NCI-H524 (cell line): ENCODE data around the gene RASA3.
A peak's percentile ranks its signal among the peaks of the same experiment; 100 is the strongest.
"Not testable (repeated sequence)": the region's sequence is repeated elsewhere in the genome, so short reads cannot be mapped to it uniquely, and the experiment has no call there.

Experiments
- DNase-seq, 2 experiments: peaks; one replicate each; lab custom pipeline; 2025; lab: John Stamatoyannopoulos, UW

RASA3 gene, protein sequence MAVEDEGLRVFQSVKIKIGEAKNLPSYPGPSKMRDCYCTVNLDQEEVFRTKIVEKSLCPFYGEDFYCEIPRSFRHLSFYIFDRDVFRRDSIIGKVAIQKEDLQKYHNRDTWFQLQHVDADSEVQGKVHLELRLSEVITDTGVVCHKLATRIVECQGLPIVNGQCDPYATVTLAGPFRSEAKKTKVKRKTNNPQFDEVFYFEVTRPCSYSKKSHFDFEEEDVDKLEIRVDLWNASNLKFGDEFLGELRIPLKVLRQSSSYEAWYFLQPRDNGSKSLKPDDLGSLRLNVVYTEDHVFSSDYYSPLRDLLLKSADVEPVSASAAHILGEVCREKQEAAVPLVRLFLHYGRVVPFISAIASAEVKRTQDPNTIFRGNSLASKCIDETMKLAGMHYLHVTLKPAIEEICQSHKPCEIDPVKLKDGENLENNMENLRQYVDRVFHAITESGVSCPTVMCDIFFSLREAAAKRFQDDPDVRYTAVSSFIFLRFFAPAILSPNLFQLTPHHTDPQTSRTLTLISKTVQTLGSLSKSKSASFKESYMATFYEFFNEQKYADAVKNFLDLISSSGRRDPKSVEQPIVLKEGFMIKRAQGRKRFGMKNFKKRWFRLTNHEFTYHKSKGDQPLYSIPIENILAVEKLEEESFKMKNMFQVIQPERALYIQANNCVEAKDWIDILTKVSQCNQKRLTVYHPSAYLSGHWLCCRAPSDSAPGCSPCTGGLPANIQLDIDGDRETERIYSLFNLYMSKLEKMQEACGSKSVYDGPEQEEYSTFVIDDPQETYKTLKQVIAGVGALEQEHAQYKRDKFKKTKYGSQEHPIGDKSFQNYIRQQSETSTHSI

DNA sequence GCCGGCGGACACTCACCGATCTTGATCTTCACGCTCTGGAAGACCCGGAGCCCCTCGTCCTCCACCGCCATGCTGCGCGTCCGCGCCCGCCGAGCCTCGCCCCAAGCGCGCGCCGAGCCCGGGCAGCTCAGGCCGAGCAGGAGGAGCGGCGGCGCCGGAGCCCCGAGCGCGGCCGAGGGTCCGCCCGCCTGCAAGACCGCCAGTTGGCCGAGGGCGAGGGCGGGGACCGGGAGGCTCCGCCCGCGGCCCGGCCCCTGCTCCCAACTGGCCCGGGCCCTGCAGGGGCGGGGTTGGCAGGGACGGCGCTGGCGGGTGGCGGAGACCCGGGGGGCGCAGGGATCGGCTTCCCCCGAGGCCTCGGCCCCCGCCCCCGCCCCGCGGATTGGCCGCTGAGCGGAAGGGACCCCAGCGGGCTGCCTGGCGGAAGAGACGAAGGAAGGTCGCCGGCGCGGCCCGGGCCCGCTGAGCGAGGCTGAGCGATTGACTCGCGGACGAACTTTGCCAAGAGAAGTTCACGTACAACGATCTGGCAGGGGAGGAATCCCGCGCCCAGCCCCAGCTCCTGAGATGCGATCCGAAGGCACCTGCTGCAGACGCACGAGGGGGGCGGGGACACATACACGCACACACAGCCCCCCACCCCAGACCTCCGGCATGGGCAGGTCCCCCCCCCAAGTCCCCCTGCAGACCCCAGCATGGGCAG, at the start of gene RASA3:
RASA3 (minus strand) TSS at position 205 of the 703 bp plus-strand sequence; CDS start at position 71, 134 bp downstream.
- peak; percentile 38 to 76 for DNase-seq

DNA sequence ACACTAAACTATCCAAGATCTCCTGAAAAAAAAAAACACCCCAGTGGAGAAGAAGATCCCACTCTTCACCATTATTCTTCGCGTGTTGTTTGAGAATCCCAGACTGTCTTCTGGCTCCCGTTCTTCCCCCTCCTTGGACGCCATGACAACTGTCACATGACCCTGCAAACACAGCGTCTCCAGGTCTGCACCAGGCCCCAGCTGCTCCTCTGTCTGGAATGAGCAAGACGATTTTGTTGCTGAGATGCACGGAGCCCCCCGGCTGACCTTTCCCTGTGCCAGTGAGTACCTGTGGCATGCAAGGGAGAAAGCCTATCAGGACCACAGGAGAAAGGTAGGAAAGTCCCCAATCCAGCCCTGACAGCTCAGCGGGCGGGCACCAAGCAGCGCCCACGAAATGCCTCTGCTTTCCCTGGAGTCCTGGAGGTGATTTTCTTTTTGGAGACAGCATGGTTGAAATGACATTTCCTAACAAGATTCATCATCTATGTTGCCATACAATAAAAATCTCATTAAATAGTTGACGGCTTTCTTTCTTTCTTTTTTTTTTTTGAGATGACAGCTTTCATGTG, 46.8 kb upstream of the RASA3 start, which contains the start of gene CFAP97D2:
CFAP97D2 (plus strand) TSS at position 171 of the 572 bp plus-strand sequence; CDS start at position 245, 74 bp downstream.
- DNase-seq, result peak; percentile 10 to 18

DNA sequence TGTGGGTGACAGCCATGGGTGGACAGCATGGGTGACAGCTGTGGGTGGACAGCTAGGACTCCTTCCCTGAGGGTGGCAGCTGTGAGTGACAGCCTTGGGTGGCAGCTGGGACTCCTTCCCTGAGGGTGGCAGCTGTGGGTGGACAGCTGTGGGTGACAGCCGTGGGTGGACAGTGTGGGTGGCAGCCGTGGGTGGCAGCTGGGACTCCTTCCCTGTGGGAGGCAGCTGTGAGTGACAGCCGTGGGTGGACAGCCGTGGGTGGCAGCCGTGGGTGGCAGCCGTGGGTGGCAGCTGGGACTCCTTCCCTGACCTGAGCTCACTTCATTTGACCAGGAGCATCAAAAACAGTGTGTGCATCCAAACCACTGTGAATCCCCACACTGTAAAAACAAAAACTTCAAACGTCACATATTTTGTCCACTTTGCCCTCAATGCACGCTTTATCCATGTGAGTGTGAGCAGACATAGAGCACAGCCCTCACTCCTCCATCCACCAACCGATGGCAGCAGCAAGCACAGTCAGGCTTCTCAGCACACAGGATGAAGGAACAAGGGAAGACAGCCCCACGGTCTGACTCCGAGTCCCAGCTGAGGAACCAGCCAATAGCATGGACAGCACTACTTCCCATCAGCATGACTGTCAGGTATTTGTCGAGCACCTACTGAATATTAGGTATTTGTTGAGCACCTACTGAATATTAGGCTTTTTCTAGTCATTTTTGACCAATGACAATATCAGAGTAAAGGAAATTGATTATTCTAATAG, 45.0 kb upstream of the RASA3 start:
- DNase-seq, result no peak

DNA sequence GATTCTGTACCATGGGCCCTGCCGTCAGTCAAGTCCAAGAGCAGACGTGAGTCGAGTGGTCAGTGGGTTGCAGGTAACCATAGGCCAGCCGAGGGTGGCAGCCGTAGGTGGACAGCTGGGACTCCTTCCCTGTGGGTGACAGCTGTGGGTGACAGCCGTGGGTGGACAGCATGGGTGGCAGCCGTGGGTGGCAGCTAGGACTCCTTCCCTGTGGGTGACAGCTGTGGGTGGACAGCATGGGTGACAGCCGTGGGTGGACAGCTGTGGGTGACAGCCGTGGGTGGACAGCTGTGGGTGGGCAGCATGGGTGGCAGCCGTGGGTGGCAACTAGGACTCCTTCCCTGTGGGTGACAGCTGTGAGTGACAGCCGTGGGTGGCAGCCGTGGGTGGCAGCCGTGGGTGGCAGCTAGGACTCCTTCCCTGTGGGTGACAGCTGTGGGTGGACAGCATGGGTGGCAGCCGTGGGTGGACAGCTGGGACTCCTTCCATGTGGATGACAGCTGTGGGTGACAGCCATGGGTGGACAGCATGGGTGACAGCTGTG, 44.0 kb upstream of the RASA3 start:
- DNase-seq, result not testable (repeated sequence)

DNA sequence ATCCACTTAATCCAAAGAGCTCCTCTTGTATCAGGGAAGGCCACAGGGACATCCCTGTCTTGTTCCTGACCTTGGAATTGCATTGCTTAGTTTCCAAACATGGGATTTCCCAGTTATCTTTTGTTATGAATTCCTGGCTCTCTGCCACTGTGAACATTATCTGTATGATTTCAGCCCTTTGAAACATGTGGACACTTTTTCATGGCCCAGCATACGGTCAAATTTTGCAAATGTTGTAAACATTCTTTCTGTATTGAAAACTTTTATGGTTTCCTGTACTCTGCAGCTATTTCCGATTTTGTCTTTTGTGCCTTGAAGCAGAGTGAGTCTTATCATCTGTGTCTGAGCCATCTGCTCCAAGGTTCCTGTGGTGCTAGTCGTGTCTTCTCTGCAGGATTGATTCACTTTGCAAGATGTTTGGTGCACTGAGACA, 42.1 kb upstream of the RASA3 start:
- DNase-seq, result no peak

DNA sequence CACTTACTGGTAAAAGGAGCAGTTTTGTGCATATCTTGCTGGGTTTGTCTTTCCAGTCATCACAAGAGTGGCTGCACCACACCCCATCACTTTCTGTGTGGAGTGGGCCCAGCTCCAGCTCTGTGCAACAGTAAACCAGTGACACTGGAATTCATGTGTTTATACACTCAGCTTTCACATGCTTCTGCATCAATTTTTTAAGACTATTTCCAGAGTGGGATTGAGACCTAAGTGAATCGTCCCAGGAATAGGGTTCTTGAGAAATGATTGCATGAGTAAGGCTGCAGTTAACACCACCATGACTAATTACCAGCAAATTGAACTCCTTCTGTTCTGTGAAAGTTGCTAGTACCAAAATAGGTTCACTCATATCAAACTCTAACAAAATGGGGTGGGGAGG, 41.3 kb upstream of the RASA3 start:
- DNase-seq, result no peak

DNA sequence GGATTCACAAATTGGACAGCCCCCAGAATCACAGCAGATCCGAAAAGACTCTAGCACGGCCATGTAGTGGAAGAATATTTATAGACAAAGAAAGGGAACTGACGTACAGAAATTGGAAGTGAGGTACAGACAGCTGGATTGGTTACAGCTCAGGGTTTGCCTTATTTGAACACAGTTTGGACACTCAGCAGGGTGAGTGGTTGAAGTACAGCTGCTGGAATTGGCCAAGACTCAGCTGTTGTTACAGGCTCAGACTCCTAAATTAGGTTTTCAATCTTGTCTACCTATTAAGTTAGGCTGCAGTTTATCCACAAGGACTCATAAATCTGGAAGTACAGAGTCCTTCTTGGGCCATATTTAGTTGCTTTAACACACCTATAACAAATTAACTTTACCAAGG, 40.8 kb upstream of the RASA3 start:
- DNase-seq, result no peak

DNA sequence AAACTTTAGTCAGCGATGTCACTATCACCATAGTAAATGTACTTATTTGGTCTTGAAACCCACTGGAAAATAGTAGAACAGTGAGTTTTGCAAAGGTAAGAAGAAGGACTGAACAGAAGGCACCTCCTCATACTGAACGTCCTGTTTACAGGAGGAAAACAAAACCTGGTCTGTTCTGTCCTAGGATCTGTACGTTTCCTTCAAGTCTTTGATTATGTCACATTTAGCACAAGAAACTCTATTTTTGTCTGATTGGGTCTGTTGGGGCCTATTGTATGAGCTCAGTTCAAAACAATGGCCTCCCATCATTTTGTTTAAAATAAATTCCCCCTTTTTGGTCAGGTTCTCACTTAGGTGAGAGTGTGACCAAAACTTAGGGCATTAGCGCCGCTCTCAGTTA, 35.5 kb upstream of the RASA3 start:
- no peak for DNase-seq

DNA sequence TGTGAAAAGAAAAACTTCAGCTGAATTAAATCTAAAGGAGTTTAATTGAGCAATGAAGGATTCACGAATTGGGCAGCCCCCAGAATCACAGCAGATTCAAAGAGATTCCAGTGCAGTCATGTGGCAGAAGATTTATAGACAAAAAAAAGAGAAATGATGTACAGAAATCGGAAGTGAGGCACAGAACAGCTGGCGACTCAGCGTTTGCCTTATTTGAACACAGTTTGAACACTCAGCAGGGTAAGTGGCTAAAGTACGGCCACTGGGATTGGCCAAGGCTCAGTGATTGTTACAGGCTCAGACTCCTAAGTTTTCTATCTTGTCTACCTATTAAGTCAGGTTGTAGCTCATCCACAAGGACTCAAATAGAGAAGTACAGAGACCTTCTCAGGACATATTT, 35.0 kb upstream of the RASA3 start:
- DNase-seq, result no peak

DNA sequence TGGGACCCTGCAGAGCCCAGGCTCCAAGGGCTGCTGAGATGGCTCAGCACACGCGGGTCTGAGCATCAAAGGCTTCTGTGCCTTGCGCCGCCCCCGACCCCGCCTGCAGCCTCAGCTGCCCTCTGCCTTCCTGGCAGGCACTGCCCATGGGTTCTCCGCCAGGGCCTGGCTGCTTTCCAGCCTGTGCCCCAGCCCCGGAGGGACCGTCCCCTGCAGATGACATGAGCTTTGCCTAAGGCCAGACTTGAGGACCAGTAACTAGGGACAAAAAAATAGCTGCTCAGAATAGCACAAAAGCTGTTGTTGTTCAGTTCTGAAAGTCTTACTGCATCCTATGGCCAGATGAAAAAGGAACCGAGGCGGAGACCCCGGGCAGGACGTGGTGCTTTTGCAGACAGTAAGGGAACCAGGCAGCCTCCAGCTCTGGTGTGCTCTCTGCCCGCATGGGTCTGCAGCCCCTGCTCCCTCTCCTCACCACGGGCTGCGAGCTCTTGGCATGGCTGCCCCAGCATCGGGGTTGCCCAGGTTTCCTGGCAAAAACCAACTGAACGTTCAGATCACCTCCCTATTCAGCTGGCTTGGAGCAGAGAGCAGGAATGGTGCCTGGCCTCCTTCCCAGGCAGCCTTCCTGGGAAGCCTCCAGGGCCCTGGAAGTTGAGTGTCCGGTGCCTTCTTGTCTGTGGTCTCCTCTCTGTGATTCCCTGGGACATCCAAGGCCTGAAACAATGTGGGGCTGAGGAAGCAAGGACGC, 34.1 kb upstream of the RASA3 start:
- no peak for DNase-seq

DNA sequence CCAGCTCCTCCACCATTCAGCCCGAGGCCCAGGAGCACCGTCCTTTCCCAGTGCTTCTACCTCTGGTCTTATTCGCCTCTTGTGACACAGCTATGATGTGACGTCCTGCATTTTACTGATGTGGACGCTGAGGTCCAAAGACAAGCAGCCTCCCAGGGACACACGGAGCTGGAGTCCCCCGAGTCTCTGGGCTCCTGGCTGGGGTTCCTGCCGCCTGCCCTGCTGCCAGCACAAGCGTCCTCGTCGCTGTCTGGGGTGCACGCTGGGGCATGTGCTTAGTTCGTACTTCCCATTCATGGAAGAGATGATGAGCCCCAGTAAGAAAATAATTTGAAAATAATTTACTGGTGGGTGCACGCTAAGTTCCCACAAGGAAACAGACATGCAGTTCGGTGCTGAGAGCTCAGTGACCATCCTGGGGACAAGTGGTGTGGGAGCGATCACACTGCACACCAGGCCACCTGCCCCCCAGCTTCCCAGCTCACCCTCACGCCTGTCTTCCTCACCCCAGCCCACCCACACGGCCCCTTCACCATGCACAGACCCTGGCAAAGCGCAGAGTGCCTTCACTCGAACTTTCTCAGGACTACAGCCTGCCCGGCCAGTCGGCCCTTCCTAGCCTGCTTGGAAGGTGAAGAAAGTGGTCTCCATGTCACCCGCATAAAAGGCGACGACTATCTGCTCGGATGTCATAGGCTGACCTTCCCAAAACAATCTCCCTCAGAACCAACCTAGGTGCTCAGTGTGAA, 32.4 kb upstream of the RASA3 start:
- no peak for DNase-seq

DNA sequence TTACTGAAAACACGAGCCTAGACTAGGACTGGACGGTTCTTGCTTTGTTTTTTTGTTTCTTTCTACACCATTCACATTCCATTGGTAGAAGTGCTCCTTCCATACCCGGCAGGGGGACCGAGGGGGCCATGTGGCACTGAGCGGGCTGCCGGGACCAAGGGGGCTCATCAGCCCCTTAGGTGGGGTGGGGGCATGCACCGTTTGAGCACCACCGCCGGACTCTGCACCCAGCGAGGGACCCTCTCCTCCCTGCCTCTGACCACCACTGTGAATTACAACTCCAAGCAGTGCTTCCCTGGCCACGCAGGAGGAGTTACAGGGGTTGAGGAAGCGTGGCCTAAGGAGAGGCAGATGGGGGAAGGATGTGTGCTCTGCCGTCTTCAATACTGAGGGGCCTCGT, 31.6 kb upstream of the RASA3 start:
- no peak for DNase-seq

DNA sequence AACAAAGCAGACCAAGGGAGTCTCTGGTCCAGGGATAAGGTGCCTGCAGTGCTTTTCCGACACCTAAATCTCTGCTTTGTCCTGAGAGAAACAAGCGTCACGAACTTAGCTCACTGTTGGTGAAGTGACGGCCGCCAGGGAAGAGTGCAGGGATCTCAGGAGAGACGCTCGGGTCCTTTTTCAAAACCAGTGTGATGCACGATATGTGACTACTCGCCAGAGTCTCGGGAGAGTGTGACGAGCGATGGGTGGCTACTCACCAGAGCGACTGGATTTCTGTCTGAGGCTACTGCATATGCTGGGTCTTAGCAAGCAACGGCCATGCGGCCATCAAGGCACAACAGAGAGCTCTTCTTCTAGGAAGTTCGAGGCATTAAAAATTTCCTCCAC, 30.1 kb upstream of the RASA3 start:
- DNase-seq, result no peak

DNA sequence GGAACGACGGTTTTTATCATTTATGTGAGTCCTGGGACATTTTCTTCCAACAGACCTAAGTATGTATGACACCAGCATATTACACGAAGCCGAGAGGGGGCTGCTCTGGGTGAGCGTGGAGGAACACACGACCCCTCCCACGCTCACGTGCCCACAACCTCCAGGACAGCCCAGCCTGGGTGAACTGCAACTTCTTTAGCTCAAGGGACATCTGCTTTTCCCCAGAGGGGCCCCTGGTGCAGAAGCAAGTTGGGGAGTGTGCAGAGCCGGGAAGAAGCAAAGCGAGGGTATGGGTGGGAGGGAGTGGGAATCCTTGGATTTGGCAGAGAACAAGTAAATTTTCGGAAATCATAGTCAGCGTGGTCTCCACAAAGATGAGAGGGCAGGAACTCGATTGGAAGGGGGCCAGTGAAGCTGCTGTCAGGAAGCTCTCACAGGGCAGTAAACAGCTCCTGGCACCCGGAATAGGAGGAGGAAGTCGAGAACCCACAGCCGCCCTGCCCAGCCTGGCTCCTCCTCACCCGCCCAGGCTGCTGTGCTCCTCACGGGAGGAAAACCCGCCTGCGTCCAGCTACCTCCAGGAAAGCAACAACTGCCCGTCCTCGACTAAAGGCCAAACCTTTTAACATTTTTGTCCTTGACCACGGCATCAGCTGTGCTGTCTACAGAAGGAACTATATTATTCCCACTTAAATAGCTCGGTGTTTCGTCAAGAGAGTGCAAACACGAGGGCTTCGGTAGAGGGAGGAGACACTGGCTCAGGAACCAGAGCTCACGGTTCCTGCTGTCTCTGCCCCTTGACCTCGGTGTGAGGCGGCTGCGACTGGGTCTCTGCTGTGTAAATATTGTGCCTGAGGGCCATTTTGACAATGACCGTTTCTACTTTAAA, 29.5 kb upstream of the RASA3 start:
- no peak for DNase-seq

DNA sequence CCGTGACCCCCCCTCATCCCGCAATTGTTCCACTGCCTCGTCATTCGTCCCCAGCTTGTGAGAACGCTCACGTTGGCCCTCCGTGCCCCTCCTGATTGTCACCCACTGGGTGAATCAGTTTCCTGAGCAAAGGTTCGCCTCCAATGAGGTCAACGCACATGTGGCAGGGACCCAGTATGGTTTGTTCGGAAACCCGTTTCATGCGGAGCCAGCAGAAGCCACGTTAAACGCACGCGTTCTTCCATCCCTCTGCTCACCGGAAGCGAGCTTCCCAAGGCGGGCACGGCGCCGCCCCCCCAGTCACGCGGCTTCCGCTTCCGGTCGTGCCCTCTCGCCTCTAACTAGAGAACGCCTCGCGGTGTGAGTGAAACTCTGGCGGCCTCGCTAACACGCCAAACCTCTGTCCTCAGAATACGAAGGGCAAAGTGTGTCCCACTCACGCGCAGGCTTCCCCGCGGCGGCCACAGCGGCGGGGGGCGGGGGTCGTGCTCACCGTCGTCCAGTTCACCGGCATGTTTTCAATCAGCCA, 28.7 kb upstream of the RASA3 start:
- DNase-seq, result no peak

DNA sequence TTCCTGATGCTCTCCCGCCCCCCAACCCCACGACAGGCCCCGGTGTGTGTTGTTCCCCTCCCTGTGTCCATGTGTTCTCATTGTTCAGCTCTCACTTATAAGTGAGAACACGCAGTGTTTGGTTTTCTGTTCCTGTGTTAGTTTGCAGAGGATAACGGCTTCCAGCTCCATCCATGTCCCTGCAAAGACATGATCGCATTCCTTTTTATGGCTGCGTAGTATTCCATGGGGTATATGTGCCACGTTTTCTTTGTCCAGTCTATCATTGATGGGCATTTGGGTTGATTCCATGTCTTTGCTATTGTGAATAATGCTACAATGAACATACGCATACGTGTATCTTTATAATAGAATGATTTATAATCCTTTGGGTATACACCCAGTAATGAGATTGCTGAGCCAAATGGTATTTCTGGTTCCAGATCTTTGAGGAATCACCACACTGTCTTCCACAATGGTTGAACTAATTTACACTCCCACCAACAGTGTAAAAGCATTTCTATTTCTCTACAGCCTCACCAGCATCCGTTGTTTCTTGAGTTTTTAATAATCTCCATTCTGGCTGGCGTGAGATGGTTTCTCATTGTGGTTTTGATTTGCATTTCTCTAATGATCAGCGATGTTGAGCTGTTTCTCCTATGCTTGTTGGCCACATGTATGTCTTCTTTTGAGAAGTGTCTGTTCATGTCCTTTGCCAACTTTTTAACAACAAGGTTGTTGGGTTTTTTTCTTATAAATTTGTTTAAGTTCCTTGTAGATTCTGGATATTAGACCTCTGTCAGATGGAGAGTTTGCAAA, 26.6 kb upstream of the RASA3 start:
- DNase-seq, result not testable (repeated sequence)

DNA sequence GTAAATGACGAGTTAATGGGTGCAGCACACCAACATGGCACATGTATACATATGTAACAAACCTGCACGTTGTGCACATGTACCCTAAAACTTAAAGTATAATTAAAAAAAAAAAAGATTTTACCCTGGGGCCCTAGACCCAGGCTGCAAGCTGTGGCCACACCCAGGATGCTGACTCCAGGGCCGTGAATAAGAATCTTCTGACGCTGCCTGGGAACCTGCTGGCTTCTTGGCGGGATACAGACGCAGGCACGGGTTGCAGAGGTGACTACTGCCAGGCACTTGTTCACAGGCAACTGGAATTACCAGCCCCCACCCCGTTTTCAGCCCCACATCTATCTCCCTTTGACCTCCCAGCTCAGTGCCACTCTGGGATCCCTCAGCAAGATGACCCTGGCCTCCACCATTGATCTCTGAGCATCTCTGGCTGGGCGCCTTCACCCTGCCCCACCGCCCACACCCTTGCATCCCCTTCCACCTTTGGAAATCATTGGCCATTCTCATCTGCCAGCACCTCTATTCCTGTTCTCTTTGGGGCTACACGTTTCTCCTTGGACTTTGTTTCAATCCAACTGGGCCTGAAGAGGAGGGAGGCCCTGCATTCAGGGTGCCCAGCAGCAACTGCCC, 25.6 kb upstream of the RASA3 start:
- DNase-seq, result no peak
